Measurements from ENCODE around the gene BRINP2.

Gene BRINP2

DNA sequence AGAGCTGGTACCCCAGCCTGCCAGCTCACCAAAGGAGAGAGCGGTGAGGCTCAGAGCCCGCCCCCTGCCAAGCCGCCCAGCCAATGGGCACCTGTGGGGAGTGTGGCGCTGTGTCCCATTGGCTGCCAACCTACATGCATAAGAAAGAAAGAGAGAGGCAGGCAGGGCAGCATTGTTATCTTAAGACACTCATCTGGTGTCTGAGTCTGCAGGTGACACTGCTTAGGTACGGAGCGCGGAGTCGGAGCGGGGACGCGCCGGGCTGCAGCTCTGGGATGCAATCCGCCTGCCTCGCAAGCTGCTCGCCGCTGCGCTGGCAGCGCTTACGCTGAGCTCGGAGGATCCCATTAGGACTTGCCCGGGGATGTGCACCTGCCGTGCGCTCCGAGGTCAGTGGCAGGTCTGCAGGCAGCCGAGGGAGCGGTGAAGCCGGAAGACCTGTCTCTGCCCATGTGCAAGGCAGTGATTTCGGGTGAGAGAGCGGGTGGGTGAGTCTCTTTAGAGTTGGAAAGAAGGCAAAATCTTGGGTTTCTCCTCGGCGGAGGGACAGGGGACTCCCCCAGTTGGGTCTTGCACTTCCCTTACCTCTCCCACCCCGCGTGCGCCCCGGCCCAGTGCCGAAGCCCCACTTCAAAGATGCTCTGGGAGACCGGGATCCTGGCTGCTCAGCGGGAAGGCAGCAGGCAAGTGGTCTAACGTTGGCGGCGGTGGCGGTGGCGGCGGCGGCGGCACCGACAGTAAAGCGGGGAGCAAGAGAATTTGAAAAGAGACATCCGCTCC, at the start of gene BRINP2:
Gene BRINP2, plus strand, starts transcription at position 203 of the 780 bp plus-strand sequence. CDS start 58,919 bp downstream, outside the sequence.
- peak within 1 kb of the TSS; percentile 77 for H3K4me3 ChIP-seq (ENCODE audit: low read length)
- peak within 1 kb of the TSS; percentile 34 for H3K9ac ChIP-seq (ENCODE audit: low read length)
- no peaks in the 10 kb centered on the region for H3K36me3 ChIP-seq (ENCODE audit: control insufficient read depth, insufficient read depth, low read length, severe bottlenecking)
- H3K9me3 ChIP-seq (ENCODE audit: control insufficient read depth, low read length): no peaks in the 10 kb centered on the region
- H3K27me3 ChIP-seq (replicated peaks; ENCODE audit: control insufficient read depth, insufficient read depth, low read length): peaks cover 66% of the 10 kb centered on the region
- DNase-seq (ENCODE audit: low read depth): peak; percentile 16
- H3K4me1 ChIP-seq (ENCODE audit: control insufficient read depth, insufficient read depth, low read length): peaks cover 28% of the 10 kb centered on the region

- H3K4me1 ChIP-seq (ENCODE audit: control insufficient read depth, insufficient read depth, low read length): no peaks in the 10 kb centered on the region
- DNase-seq (ENCODE audit: low read depth): no peak
- H3K9ac ChIP-seq (ENCODE audit: low read length): no peak overlapping the region
- H3K36me3 ChIP-seq (ENCODE audit: control insufficient read depth, insufficient read depth, low read length, severe bottlenecking): no peaks in the 10 kb centered on the region
- no peak overlapping the region for H3K4me3 ChIP-seq (ENCODE audit: low read length)
- peaks cover 26% of the 10 kb centered on the region for H3K27me3 ChIP-seq (replicated peaks; ENCODE audit: control insufficient read depth, insufficient read depth, low read length)
- H3K9me3 ChIP-seq (ENCODE audit: control insufficient read depth, low read length): no peaks in the 10 kb centered on the region
These were observed 48.1 kb upstream of the BRINP2 start for GRCh38 chr1:177122461-177123251.

GRCh38 chr1:177124577-177125278, 46.0 kb upstream of the BRINP2 start:
- H3K27me3 ChIP-seq (replicated peaks; ENCODE audit: control insufficient read depth, insufficient read depth, low read length): peaks cover 25% of the 10 kb centered on the region
- H3K36me3 ChIP-seq (ENCODE audit: control insufficient read depth, insufficient read depth, low read length, severe bottlenecking): no peaks in the 10 kb centered on the region
- no peak overlapping the region for H3K4me3 ChIP-seq (ENCODE audit: low read length)
- no peaks in the 10 kb centered on the region for H3K9me3 ChIP-seq (ENCODE audit: control insufficient read depth, low read length)
- no peaks in the 10 kb centered on the region for H3K4me1 ChIP-seq (ENCODE audit: control insufficient read depth, insufficient read depth, low read length)
- DNase-seq (ENCODE audit: low read depth): no peak
- no peak overlapping the region for H3K9ac ChIP-seq (ENCODE audit: low read length)

DNA sequence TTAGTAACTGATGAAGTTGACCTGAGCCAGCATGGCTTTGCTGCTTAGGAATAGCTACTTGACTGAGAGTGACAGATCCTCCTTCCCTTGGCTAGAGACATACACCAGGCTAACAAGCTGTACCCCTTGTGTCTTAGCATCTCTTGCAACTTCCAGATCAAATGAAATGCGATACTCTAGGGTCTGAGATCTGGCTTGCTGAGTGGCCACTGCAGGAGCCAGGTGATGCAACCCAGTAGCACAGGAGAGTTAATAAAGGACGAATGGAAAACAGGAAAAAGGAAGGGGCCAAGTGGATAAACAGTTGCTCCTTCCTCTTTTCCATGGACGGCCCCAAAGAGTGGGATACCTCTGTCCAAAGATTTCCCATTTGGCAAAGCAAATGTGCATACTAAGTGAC, 44.5 kb upstream of the BRINP2 start:
- peaks cover 15% of the 10 kb centered on the region for H3K27me3 ChIP-seq (replicated peaks; ENCODE audit: control insufficient read depth, insufficient read depth, low read length)
- H3K4me1 ChIP-seq (ENCODE audit: control insufficient read depth, insufficient read depth, low read length): no peaks in the 10 kb centered on the region
- no peaks in the 10 kb centered on the region for H3K36me3 ChIP-seq (ENCODE audit: control insufficient read depth, insufficient read depth, low read length, severe bottlenecking)
- no peak overlapping the region for H3K9ac ChIP-seq (ENCODE audit: low read length)
- DNase-seq (ENCODE audit: low read depth): no peak
- no peak overlapping the region for H3K4me3 ChIP-seq (ENCODE audit: low read length)
- H3K9me3 ChIP-seq (ENCODE audit: control insufficient read depth, low read length): no peaks in the 10 kb centered on the region

DNA sequence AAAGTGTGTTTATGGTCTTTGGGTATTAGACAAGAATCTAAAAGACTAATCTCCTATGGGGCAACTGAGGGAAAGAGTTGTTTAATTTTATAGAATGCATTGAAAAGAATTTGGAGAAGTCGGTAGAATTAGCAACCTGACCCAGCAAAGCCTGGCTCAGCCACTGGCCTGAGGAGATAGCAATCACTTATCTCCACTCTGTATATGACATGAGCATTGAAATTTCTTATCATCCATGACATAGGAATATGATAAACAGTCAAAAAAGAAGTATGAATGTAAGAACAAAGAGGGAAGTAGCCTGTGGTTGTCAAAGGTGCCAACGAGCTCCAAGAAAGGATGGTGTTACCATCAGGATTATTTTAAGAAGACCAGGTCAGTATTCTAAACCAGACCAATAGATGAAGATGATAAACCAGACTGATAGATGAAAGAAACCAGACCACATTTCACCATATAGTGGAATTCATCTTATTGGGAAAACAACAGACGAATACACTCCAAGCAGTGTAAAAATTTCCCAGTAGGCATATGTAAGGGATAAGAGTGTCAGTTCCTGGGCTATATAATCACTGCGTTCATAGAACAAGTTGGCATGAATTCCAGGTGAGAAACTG, 42.0 kb upstream of the BRINP2 start:
- H3K9ac ChIP-seq (ENCODE audit: low read length): no peak overlapping the region
- no peaks in the 10 kb centered on the region for H3K9me3 ChIP-seq (ENCODE audit: control insufficient read depth, low read length)
- no peaks in the 10 kb centered on the region for H3K36me3 ChIP-seq (ENCODE audit: control insufficient read depth, insufficient read depth, low read length, severe bottlenecking)
- no peak for DNase-seq (ENCODE audit: low read depth)
- peaks cover 11% of the 10 kb centered on the region for H3K27me3 ChIP-seq (replicated peaks; ENCODE audit: control insufficient read depth, insufficient read depth, low read length)
- peaks cover 13% of the 10 kb centered on the region for H3K4me1 ChIP-seq (ENCODE audit: control insufficient read depth, insufficient read depth, low read length)
- H3K4me3 ChIP-seq (ENCODE audit: low read length): no peak overlapping the region

DNA sequence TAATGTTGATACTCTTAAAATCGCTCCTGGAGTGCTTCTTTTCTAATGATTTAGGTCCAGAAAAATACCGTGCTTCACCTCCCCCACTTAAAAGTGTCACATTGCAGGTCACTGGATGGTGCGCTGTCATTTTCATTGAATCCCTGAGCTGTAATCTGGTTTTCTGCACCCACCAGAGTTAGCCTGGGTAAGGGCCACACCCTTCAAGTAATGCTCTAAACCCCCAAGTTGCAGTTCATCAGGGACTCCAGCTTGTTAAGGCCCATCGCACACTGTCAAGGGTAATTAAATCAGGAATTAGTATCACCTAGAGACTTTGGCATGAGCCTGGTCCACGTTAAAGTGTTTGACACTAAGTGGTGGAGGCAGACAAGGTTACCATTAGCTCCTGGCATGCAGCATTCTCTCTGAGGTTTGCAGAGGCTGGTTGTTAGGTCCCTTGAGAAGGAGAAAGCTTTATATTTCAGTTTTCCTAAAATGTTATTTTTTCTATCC, 40.3 kb upstream of the BRINP2 start:
- peaks cover 5% of the 10 kb centered on the region for H3K27me3 ChIP-seq (replicated peaks; ENCODE audit: control insufficient read depth, insufficient read depth, low read length)
- DNase-seq (ENCODE audit: low read depth): no peak
- no peaks in the 10 kb centered on the region for H3K9me3 ChIP-seq (ENCODE audit: control insufficient read depth, low read length)
- no peaks in the 10 kb centered on the region for H3K36me3 ChIP-seq (ENCODE audit: control insufficient read depth, insufficient read depth, low read length, severe bottlenecking)
- H3K4me3 ChIP-seq (ENCODE audit: low read length): no peak overlapping the region
- peaks cover 23% of the 10 kb centered on the region for H3K4me1 ChIP-seq (ENCODE audit: control insufficient read depth, insufficient read depth, low read length)
- no peak overlapping the region for H3K9ac ChIP-seq (ENCODE audit: low read length)

GRCh38 chr1:177131723-177132122, 39.0 kb upstream of the BRINP2 start:
- H3K9me3 ChIP-seq (ENCODE audit: control insufficient read depth, low read length): no peaks in the 10 kb centered on the region
- H3K4me1 ChIP-seq (ENCODE audit: control insufficient read depth, insufficient read depth, low read length): peaks cover 23% of the 10 kb centered on the region
- no peaks in the 10 kb centered on the region for H3K36me3 ChIP-seq (ENCODE audit: control insufficient read depth, insufficient read depth, low read length, severe bottlenecking)
- H3K4me3 ChIP-seq (ENCODE audit: low read length): no peak overlapping the region
- DNase-seq (ENCODE audit: low read depth): no peak
- peaks cover 5% of the 10 kb centered on the region for H3K27me3 ChIP-seq (replicated peaks; ENCODE audit: control insufficient read depth, insufficient read depth, low read length)
- H3K9ac ChIP-seq (ENCODE audit: low read length): no peak overlapping the region

- no peaks in the 10 kb centered on the region for H3K9me3 ChIP-seq (ENCODE audit: control insufficient read depth, low read length)
These were observed 38.6 kb upstream of the BRINP2 start for GRCh38 chr1:177132141-177132540.

DNA sequence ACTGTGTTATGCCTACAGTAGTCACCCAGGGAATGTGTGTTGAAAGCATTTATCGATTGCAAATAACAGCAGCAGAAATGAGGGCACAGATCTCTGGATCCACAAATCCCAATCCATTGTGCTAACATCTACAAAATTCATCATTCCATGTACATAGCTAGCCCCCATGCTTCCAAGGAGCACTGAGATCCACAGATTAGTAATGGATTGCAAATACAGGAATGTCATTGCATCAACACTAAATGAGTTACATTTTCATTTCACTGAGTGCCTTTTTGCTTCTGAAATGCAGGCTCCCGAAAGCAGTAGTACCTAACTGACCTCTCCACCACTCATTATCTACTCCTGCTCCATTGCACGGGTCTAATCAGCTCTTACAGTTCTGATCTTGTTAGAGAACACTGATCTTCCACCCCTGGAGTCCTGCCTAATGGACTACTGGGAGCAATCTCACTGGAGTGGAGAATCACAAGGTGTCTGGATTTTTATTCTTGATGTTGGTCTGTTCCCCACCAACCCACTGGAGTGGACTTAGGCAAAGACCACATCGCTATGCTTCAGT, 36.7 kb upstream of the BRINP2 start:
- Histone ChIP-seq H3K9me3 (ENCODE audit: control insufficient read depth, low read length) (no peaks in the 10 kb centered on the region), H3K4me3 (ENCODE audit: low read length) (no peak overlapping the region)
- DNase-seq (ENCODE audit: low read depth): no peak

More at GRCh38 chr1:177132141-177132540, 38.6 kb upstream of the BRINP2 start:
- peaks cover 23% of the 10 kb centered on the region for H3K4me1 ChIP-seq (ENCODE audit: control insufficient read depth, insufficient read depth, low read length)
- H3K4me3 ChIP-seq (ENCODE audit: low read length): no peak overlapping the region
- H3K27me3 ChIP-seq (replicated peaks; ENCODE audit: control insufficient read depth, insufficient read depth, low read length): peaks cover 5% of the 10 kb centered on the region
- H3K9ac ChIP-seq (ENCODE audit: low read length): no peak overlapping the region
- H3K36me3 ChIP-seq (ENCODE audit: control insufficient read depth, insufficient read depth, low read length, severe bottlenecking): no peaks in the 10 kb centered on the region
- no peak for DNase-seq (ENCODE audit: low read depth)

DNA sequence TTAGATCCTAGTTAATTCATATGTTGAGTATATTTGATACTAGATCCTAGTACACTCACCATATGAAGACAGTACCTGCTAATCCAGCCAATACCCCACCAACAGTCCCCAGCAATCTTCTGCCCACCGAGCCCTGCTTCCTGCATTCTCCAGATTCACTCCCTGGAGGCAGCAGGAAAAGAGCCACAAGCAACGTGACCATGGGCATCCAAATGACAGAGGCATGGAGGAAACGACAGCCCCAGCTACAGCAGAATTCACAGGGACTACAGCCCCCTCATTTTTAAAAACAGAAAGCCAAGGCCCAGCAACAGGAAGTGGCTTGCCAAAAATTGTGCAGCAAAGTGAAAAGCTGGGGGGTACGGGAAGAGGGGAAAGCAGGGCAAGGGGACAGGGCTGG, 35.5 kb upstream of the BRINP2 start:
- peaks cover 23% of the 10 kb centered on the region for H3K4me1 ChIP-seq (ENCODE audit: control insufficient read depth, insufficient read depth, low read length)
- H3K36me3 ChIP-seq (ENCODE audit: control insufficient read depth, insufficient read depth, low read length, severe bottlenecking): no peaks in the 10 kb centered on the region
- H3K9me3 ChIP-seq (ENCODE audit: control insufficient read depth, low read length): no peaks in the 10 kb centered on the region
- H3K9ac ChIP-seq (ENCODE audit: low read length): no peak overlapping the region
- peaks cover under 1% of the 10 kb centered on the region for H3K27me3 ChIP-seq (replicated peaks; ENCODE audit: control insufficient read depth, insufficient read depth, low read length)
- no peak overlapping the region for H3K4me3 ChIP-seq (ENCODE audit: low read length)
- no peak for DNase-seq (ENCODE audit: low read depth)

More for the DNA sequence above, 36.7 kb upstream of the BRINP2 start:
- Histone ChIP-seq H3K9ac (ENCODE audit: low read length) (no peak overlapping the region), H3K4me1 (ENCODE audit: control insufficient read depth, insufficient read depth, low read length) (peaks cover 23% of the 10 kb centered on the region), H3K36me3 (ENCODE audit: control insufficient read depth, insufficient read depth, low read length, severe bottlenecking) (no peaks in the 10 kb centered on the region), H3K27me3 (replicated peaks; ENCODE audit: control insufficient read depth, insufficient read depth, low read length) (peaks cover 3% of the 10 kb centered on the region)

Measured in adipocyte (in vitro differentiated cells).